CD4-positive, alpha-beta memory T cell (primary cell): ENCODE results near the gene PPAN. TPM values are rescaled to one million over a fixed set of nuclear protein-coding genes. Genes with fewer than 3 reads are reported as not detected.

ENCODE experiments used
- CTCF ChIA-PET: fragments of 350-600 bp; sonication (Branson Sonifier 250); formaldehyde crosslinking; loops from one replicate; lab custom pipeline; 2021; ENCODE audit warnings: inconsistent platforms; ENCODE audit not compliant: partially characterized antibody; lab: Charles Lee
- POLR2A ChIA-PET: fragments of 350-600 bp; sonication (Branson Sonifier 250); formaldehyde crosslinking; loops from one replicate; lab custom pipeline; 2021; ENCODE audit not compliant: partially characterized antibody; lab: Charles Lee
- DNase-seq, 5 donors: peaks; one replicate each; pipeline versions ENCODE4 v3.0.0 to v3.0.0-alpha.2; 2020 to 2022; ENCODE audit warnings: mixed read lengths in 1 of 5
- H3K27ac ChIP-seq: one replicate; pipeline ENCODE4 v1.7.0; 2013; ENCODE audit warnings: low read depth, low read length
- H3K27me3 ChIP-seq: 2 replicates; pipeline ENCODE4 v1.7.0; 2013; ENCODE audit warnings: mild to moderate bottlenecking, low read length, moderate library complexity; ENCODE audit not compliant: insufficient read depth
- H3K36me3 ChIP-seq: 2 replicates; pipeline ENCODE4 v1.7.0; 2013; ENCODE audit warnings: mild to moderate bottlenecking, low read length, moderate library complexity; ENCODE audit not compliant: insufficient read depth
- H3K4me1 ChIP-seq: 2 replicates; pipeline ENCODE4 v1.7.0; 2013; ENCODE audit warnings: mild to moderate bottlenecking, low read length, moderate library complexity; ENCODE audit not compliant: insufficient read depth
- H3K4me3 ChIP-seq, 2 donors: one replicate each; pipeline ENCODE4 v1.7.0; 2013; ENCODE audit warnings: low read length in 2 of 2, mild to moderate bottlenecking in 1 of 2
- H3K9me3 ChIP-seq, 2 donors: one replicate each; pipeline ENCODE4 v1.7.0; 2013; ENCODE audit warnings: low read length in 2 of 2, control low read depth in 1 of 2; ENCODE audit not compliant: control insufficient read depth in 1 of 2
- H3K27ac Mint-ChIP-seq, 7 donors: one replicate each; pipeline ENCODE4 v1.8.0; 2020 to 2021; ENCODE audit warnings: mixed read lengths in 7 of 7, mild to moderate bottlenecking in 6 of 7, inconsistent platforms in 3 of 7, moderate library complexity in 3 of 7
- H3K27me3 Mint-ChIP-seq, 2 donors: one replicate each; pipeline ENCODE4 v1.8.0; 2020 to 2021; ENCODE audit warnings: mixed read lengths in 2 of 2
- H3K36me3 Mint-ChIP-seq, 2 donors: one replicate each; pipeline ENCODE4 v1.8.0; 2020 to 2021; ENCODE audit warnings: mixed read lengths in 2 of 2, inconsistent platforms in 1 of 2, mild to moderate bottlenecking in 1 of 2
- H3K4me1 Mint-ChIP-seq, 4 donors: one replicate each; pipeline ENCODE4 v1.8.0; 2020 to 2021; ENCODE audit warnings: mixed read lengths in 4 of 4, mild to moderate bottlenecking in 1 of 4
- H3K4me3 Mint-ChIP-seq, 8 donors: one replicate each; pipeline ENCODE4 v1.8.0; 2020 to 2021; ENCODE audit warnings: mixed read lengths in 8 of 8, mild to moderate bottlenecking in 7 of 8, moderate library complexity in 6 of 8, inconsistent platforms in 3 of 8
- H3K9me3 Mint-ChIP-seq, 8 donors: one replicate each; pipeline ENCODE4 v1.8.0; 2020 to 2021; ENCODE audit warnings: mixed read lengths in 8 of 8, mild to moderate bottlenecking in 5 of 8, inconsistent platforms in 3 of 8, moderate library complexity in 1 of 8
- intact Hi-C: fragments of 100-400 bp; cut with micrococcal nuclease; formaldehyde crosslinking; loops from one replicate; pipeline ENCODE4 v1.15.1; 2023
- polyA plus RNA-seq, 2 donors: library from polyadenylated mRNA; unstranded; fragments of 300-500 nt; fragmentation: Illumina TruSeq; gene quantifications; one replicate each; pipeline ENCODE4 v1.2.3, GENCODE V29; 2021
- total RNA-seq, 2 experiments: library from RNA; stranded (reverse); gene quantifications; one replicate each; pipeline ENCODE4 v1.2.3, GENCODE V29; 2021

The PPAN gene
- total and polyA plus RNA-seq, 4 experiments from 2014 or later = 14.5 to 102 (median 71.8) TPM

DNA sequence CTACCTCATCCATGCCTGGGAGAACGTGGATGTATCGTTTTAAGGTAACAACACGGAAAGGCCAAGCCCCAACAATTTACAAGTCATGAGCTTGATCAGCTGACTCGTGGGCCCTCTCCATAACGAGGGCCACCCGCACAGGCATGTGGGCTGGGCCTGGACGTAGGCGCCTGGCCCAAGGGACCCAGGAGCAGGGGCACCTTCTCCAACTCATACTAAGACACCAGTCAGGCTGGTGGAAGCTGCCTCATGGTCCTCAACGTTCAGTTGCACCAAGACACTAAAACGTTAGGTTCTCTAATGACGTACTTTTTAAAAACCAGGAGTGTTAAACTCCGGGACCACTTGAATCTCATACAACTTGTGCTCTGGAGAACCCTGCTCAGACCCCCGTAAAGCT, 35.3 kb downstream of the PPAN start:
- CTCF ChIA-PET = interaction anchor here (0.5 to 4.8 kb wide), 6 partner anchors 9 to 109 kb away, joined by 4 to 23 read pairs (median 16); partner anchors contain the start of genes EIF3G and P2RY11
- Histone ChIP-seq H3K36me3 (peaks cover 67% of the 10 kb centered on the region), H3K27me3 (no peaks in the 10 kb centered on the region), H3K4me3 (peak overlapping the region in 1 of 2 donors; percentile 24), H3K9me3 (no peaks in the 10 kb centered on the region), H3K27ac (peak overlapping the region; percentile 66), H3K4me1 (peaks cover 51% of the 10 kb centered on the region)
- Mint-ChIP-seq H3K4me1 (peaks cover 18 to 52% (median 42%) of the 10 kb centered on the region in 4 donors), H3K4me3 (peak overlapping the region in 7 of 8 donors; percentile 20 to 46 (median 31)), H3K9me3 (peaks cover 0 to 2% (median 0%) of the 10 kb centered on the region in 8 donors), H3K36me3 (peaks cover 49 to 62% of the 10 kb centered on the region in 2 donors), H3K27ac (peak overlapping the region; percentile 74 to 100 (median 99)), H3K27me3 (no peaks in the 10 kb centered on the region)
- POLR2A ChIA-PET = interaction anchor here (0.5 to 4.3 kb wide), 11 partner anchors 9 to 1553 kb away, joined by 3 to 38 read pairs (median 21); partner anchors contain the start of genes ANGPTL6, DNMT1, EIF3G and MRPL4
- intact Hi-C loops = loop anchor here (5.0 kb wide), 1 partner anchor 91 kb away; the partner anchor contains the start of gene S1PR2
- DNase-seq = no peak

DNA sequence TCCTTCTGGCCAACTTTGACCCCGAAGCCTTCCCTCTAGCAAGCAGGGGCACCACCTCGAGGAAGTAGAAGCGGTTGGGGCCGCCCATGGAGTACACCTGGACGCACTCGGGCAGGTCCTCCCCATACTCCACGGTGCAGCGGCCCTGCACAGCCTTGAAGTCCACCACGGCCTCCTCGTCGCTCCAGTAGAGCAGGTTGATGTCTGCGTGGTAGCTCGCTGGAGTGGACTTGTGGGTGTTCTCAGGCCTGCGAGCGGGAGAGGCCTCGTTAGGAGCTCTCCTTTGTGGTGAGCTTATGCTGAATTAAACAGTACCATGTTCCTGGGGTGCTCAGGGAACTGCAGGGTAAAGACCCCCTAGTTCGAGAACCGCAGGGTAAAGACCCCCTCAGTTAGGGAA, 35.8 kb downstream of the PPAN start:
- H3K27ac Mint-ChIP-seq = peak overlapping the region; percentile 74 to 100 (median 99)
- Histone ChIP-seq H3K4me3 (peak overlapping the region; percentile 24 to 43), H3K4me1 (peaks cover 51% of the 10 kb centered on the region), H3K27ac (peak overlapping the region; percentile 66), H3K27me3 (no peaks in the 10 kb centered on the region), H3K9me3 (no peaks in the 10 kb centered on the region), H3K36me3 (peaks cover 68% of the 10 kb centered on the region)
- peaks cover 50 to 62% of the 10 kb centered on the region in 2 donors for H3K36me3 Mint-ChIP-seq
- H3K27me3 Mint-ChIP-seq = no peaks in the 10 kb centered on the region
- H3K4me1 Mint-ChIP-seq = peaks cover 18 to 52% (median 42%) of the 10 kb centered on the region in 4 donors
- peaks cover 0 to 2% (median 0%) of the 10 kb centered on the region in 8 donors for H3K9me3 Mint-ChIP-seq
- H3K4me3 Mint-ChIP-seq = peak overlapping the region; percentile 20 to 97 (median 64)
- ChIA-PET CTCF (interaction anchor here (0.6 to 4.8 kb wide), 15 partner anchors 9 to 246 kb away, joined by 3 to 23 read pairs (median 6); partner anchors contain the start of genes EIF3G, P2RY11 and PPAN), POLR2A (interaction anchor here (0.6 to 4.3 kb wide), 17 partner anchors 9 to 284 kb away, joined by 3 to 38 read pairs (median 12); partner anchors contain the start of genes ANGPTL6, DNMT1, EIF3G and ICAM1)
- no peak for DNase-seq
- intact Hi-C loops = loop anchor here (1.0 to 5.0 kb wide), 3 partner anchors 22 to 90 kb away; partner anchors contain the start of genes PPAN and S1PR2

DNA sequence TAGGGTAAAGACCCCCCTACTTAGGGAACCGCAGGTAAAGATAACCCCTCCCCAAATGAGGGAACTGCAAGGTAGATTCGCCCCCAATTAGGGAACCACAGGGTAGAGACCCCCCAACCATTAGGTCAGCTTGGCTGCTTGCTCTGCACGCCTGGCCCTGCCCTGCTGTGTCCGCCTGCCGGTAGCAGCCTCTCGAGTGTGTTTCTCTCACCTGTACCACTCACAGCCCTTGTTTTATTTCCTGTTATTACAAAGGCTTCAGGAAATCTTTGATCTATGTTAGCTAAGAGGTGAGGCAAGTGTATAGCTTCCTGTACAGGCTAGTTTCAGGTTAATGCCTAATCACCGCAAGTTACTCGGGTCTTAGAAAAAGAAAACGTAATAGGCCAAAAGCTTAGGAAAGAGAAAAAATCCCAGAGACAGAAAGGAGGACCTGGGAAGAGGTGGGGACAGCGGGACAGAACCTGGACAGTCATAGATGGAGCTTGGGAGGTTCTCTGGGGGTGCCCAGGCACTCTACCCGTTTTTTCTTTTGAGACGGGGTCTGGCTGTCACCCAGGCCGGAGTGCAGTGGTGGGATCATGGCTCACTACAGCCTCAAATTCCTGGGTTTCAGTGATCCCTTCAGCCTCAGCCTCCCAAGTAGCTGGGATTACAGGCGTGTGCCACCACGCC, 36.7 kb downstream of the PPAN start:
- intact Hi-C loops = loop anchor here (1.0 to 5.0 kb wide), 3 partner anchors 23 to 89 kb away; partner anchors contain the start of genes PPAN and S1PR2
- peak; percentile 75 to 82 (median 77) for DNase-seq
- Histone ChIP-seq H3K4me1 (peaks cover 51% of the 10 kb centered on the region), H3K9me3 (no peaks in the 10 kb centered on the region), H3K4me3 (peak overlapping the region; percentile 34 to 44), H3K36me3 (peaks cover 59% of the 10 kb centered on the region), H3K27ac (peak overlapping the region; percentile 66), H3K27me3 (no peaks in the 10 kb centered on the region)
- POLR2A ChIA-PET = interaction anchor here (0.6 to 4.3 kb wide), 34 partner anchors 10 to 1572 kb away, joined by 3 to 38 read pairs (median 4); partner anchors contain the start of genes ANGPTL6, DNMT1, EIF3G and ICAM1
- CTCF ChIA-PET = interaction anchor here (0.8 to 4.8 kb wide), 21 partner anchors 10 to 115 kb away, joined by 3 to 23 read pairs (median 5); partner anchors contain the start of genes EIF3G, P2RY11 and PPAN
- Mint-ChIP-seq H3K4me3 (peak overlapping the region; percentile 73 to 97 (median 87)), H3K9me3 (peaks cover 0 to 2% (median 0%) of the 10 kb centered on the region in 8 donors), H3K36me3 (peaks cover 45 to 63% of the 10 kb centered on the region in 2 donors), H3K27ac (peak overlapping the region; percentile 93 to 100 (median 99)), H3K4me1 (peaks cover 18 to 52% (median 41%) of the 10 kb centered on the region in 4 donors), H3K27me3 (no peaks in the 10 kb centered on the region)

- peaks cover 52 to 65% of the 10 kb centered on the region in 2 donors for H3K36me3 Mint-ChIP-seq
Observed at GRCh38 chr19:10143681-10144080, 37.5 kb downstream of the PPAN start.

GRCh38 chr19:10144361-10144760, 38.2 kb downstream of the PPAN start:
- intact Hi-C loops = loop anchor here (5.0 kb wide), 1 partner anchor 88 kb away; the partner anchor contains the start of gene S1PR2
- Mint-ChIP-seq H3K9me3 (peaks cover 0 to 2% (median 0%) of the 10 kb centered on the region in 8 donors), H3K4me1 (peaks cover 18 to 52% (median 41%) of the 10 kb centered on the region in 4 donors), H3K27me3 (no peaks in the 10 kb centered on the region), H3K36me3 (peaks cover 50 to 64% of the 10 kb centered on the region in 2 donors), H3K4me3 (peak overlapping the region in 3 of 8 donors; percentile 8 to 92 (median 17)), H3K27ac (peak overlapping the region; percentile 90 to 100 (median 99))
- peaks cover 51% of the 10 kb centered on the region for H3K36me3 ChIP-seq
- H3K27ac ChIP-seq = peak overlapping the region; percentile 66
- H3K4me3 ChIP-seq = no peak overlapping the region
- ChIA-PET POLR2A (interaction anchor here (1.0 to 4.3 kb wide), 9 partner anchors 12 to 105 kb away, joined by 3 to 36 read pairs (median 12); partner anchors contain the start of genes P2RY11 and S1PR2), CTCF (interaction anchor here (1.1 to 4.8 kb wide), 3 partner anchors 32 to 106 kb away, joined by 5 to 23 read pairs (median 11); partner anchors contain the start of gene P2RY11)
- no peaks in the 10 kb centered on the region for H3K27me3 ChIP-seq
- H3K4me1 ChIP-seq = peaks cover 51% of the 10 kb centered on the region
- no peaks in the 10 kb centered on the region for H3K9me3 ChIP-seq
- DNase-seq = peak in 1 of 5 donors; percentile 4

More at GRCh38 chr19:10143681-10144080, 37.5 kb downstream of the PPAN start:
- intact Hi-C loops = loop anchor here (2.0 to 5.0 kb wide), 2 partner anchors 37 to 89 kb away; partner anchors contain the start of genes PPAN and S1PR2
- CTCF ChIA-PET = interaction anchor here (1.2 to 4.8 kb wide), 16 partner anchors 11 to 116 kb away, joined by 3 to 23 read pairs (median 6); partner anchors contain the start of genes EIF3G and P2RY11
- Histone ChIP-seq H3K27ac (peak overlapping the region; percentile 66), H3K36me3 (peaks cover 54% of the 10 kb centered on the region), H3K27me3 (no peaks in the 10 kb centered on the region), H3K4me3 (peak overlapping the region in 1 of 2 donors; percentile 44), H3K9me3 (no peaks in the 10 kb centered on the region), H3K4me1 (peaks cover 51% of the 10 kb centered on the region)
- peak overlapping the region; percentile 51 to 92 (median 78) for H3K4me3 Mint-ChIP-seq
- peak in 4 of 5 donors; percentile 12 to 28 (median 18) for DNase-seq
- H3K27ac Mint-ChIP-seq = peak overlapping the region; percentile 93 to 100 (median 99)
- H3K4me1 Mint-ChIP-seq = peaks cover 18 to 52% (median 41%) of the 10 kb centered on the region in 4 donors
- peaks cover 0 to 2% (median 0%) of the 10 kb centered on the region in 8 donors for H3K9me3 Mint-ChIP-seq
- no peaks in the 10 kb centered on the region for H3K27me3 Mint-ChIP-seq
- POLR2A ChIA-PET = interaction anchor here (0.7 to 4.3 kb wide), 26 partner anchors 11 to 509 kb away, joined by 3 to 38 read pairs (median 6); partner anchors contain the start of genes ANGPTL6, DNMT1, EIF3G and ICAM1

- ChIA-PET CTCF (interaction anchor here (1.1 to 4.8 kb wide), 2 partner anchors 33 to 105 kb away, joined by 5 to 23 read pairs; partner anchors contain the start of gene P2RY11), POLR2A (interaction anchor here (1.3 to 4.3 kb wide), 5 partner anchors 10 to 105 kb away, joined by 3 to 35 read pairs (median 5); partner anchors contain the start of genes EIF3G and S1PR2)
- intact Hi-C loops = no loop called here
- Histone ChIP-seq H3K9me3 (no peaks in the 10 kb centered on the region), H3K4me3 (no peak overlapping the region), H3K4me1 (peaks cover 51% of the 10 kb centered on the region), H3K27ac (peak overlapping the region; percentile 66), H3K27me3 (no peaks in the 10 kb centered on the region), H3K36me3 (peaks cover 51% of the 10 kb centered on the region)
- Mint-ChIP-seq H3K27me3 (no peaks in the 10 kb centered on the region), H3K36me3 (peaks cover 51 to 68% of the 10 kb centered on the region in 2 donors), H3K27ac (peak overlapping the region; percentile 70 to 100 (median 93)), H3K4me3 (peak overlapping the region in 1 of 8 donors; percentile 26), H3K4me1 (peaks cover 18 to 52% (median 41%) of the 10 kb centered on the region in 4 donors), H3K9me3 (peaks cover 0 to 2% (median 0%) of the 10 kb centered on the region in 8 donors)
- no peak for DNase-seq
Observed at GRCh38 chr19:10145031-10145430, 38.9 kb downstream of the PPAN start.
